ENCODE measurements around the gene MYADML2.

Gene MYADML2

DNA sequence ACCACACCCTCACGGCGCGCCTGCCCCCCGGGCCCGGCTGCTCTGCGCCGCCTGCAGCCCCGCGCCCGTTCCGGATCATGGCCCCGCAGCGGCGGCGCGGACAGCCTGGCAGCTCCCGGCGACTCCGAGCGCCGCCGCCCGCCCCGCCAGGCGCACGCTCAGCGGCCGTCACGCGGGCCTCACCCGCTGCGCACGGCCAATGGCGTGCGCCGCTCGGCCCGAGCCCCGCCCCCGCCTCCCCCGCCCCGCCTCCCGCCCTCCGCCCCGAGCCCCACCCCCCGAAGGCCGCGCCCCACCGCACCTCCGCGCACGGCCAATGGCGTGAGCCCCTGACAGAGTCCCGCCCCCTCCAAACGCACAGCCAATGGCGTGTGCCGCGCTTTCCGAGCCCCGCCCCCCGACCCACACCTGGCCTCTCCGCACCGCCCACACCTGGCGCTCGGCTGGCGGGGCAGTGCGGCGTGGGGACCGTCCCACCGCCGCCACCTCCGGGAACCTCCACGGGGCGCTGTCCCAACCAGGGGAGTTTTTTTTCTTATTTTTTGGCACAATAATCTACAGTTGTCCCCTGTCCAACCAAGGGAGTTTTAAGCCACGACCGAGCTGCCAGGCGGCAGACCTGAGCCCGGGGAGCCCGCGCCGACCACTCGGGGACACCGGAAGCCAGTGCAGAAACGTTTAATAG, 35.6 kb downstream of the MYADML2 start, which contains the start of gene PCYT2:
Gene PCYT2, minus strand, starts transcription at position 123 of the 685 bp plus-strand sequence. Its CDS starts 44 bp downstream, at position 79.
- DNase-seq (ENCODE audit: low read depth), result no peak

DNA sequence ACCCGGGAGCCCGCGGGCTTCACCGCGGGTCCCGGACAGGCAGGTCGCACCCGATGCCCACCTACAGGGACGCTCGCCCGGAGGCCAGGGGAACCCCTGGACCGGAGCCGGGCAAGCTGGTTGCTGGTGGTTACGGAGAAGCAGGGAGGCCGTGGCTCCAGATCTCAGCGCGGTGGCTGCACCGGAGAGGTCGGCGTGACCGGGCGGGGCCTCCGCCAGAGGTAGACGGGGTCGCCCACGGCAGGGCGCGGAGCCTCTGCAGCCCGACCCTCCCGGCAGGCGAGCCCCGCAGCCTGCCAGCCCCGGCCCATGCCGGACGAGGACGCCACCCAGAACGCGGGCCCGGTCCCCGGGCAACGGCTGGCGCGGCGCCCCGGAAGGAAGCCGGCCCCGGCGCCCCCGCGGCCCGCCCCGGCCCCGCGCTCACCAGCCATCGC, 36.2 kb downstream of the MYADML2 start:
- no peak for DNase-seq (ENCODE audit: low read depth)

DNA sequence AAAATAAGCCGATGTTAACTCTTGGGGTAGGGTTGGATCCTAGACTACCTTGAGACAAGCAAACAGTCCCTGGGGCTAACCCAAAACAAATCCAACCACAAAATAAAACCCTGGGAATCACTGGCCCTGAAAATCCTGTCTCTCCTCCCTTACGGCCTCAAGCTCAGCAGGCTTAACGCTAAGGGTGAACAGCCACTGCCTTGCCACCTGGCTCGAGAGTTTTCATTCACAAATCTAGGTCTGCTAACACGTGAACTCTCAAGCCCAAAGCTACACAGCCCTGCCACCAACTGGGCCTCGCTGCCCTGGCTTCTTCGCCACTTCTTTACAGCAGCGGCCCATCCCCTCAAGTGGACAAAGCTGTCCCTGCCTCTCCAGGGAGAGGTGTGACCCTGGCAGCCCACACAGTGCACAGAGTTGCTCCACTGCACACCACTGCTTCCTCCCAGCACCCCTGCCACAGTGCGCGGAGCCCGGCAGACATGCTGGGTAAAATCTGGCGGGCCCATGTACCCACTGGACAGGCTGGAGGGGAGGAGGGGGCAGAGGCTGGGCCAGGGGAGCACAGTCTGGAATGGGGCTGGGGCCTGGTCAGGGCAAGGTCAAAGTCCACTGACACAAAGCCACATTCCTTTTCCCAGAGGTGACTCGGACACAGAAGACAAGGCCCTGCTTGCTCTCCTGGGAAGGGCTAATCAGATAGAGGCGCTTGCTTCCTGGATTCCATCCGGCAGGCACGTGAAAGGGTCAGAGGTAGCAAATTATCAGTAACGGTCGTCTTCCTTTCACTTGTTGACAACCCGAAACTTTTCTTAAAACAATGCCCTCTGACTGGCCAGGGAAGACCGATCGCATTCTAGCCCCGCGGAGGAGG, 36.8 kb downstream of the MYADML2 start:
- DNase-seq (ENCODE audit: low read depth), result no peak

DNA sequence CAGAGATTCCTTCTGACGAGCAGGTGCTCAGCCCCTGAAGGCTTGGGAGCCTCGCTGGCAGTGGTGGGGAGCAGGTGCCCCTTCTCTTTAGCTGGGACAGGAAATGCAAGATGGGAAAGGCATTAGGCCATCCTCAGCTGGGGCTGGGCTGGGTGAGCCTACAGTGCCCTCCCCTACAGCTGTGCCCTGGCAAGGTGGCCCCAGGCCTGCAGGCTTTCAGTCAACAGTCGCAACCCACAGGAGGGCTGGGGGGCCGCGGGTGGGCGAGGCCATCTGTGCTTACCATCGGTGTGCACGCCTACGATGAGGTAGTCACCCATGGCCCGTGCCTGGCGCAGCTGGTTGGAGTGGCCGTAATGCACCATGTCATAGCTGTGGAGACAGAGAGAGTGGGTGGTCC, 37.8 kb downstream of the MYADML2 start:
- no peak for DNase-seq (ENCODE audit: low read depth)

DNA sequence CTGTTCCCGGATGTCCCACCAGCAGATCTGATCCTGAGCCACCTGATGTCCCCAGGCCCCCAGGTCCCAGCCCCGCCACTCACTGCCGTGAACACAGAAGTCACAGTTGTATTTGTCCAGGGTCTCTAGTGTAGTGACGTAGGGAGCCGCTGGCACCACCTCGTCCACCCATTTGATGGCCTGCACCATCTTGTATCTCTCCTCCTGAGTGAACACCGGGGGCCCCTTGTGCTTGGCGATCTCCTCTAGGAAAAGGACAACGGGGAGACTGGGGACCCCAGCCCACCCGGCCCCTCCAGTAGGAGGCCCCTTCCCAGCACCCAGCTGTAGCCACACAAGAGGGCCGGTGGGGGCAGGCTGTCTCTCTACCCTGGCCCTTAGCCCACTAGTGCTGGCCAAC, 38.2 kb downstream of the MYADML2 start:
- no peak for DNase-seq (ENCODE audit: low read depth)

DNA sequence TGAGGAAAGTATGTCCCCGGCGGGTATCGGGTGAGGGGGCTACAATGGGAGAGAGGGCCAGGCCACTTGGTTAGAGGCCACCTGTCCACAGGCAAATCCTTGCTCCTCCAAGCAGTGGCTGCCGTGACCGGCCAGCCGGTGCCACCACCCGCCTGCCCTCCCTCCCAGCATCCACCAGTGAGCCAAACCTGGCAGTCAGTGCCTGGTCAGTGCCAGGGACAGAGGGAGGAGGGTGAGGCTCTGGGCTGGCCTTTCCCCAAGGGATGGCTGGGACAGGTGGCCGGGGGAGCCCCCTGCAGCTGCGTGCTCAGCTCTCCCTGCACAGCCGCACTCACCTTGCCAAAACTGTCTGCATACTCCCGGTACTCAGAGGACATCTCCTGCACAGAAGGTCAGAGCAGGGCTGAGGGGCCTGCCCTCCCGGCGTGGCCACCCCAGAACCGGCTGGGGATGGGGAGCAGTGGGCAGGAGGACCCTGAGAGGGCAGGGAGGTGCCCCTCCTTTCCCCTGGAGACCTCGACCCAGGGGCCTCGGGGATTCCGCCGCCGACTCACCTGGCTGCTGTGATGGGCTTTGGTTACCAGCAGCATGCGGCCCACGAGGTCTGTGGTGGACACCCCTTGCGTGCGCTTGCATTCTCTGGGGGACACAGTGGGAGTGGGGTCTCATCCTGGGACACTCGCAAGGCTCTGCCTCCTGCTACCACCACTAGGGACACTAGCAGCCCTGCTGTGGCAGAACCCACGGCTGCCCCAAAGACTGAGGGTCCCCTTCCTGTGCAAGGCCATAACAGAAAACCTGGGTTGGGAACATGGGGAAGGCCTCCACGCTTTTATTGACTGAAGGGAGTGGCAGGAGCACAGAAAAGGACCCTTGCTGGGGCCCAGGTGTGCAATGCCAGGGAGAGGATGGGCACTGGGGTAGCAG, 39.6 kb downstream of the MYADML2 start:
- no peak for DNase-seq (ENCODE audit: low read depth)

DNA sequence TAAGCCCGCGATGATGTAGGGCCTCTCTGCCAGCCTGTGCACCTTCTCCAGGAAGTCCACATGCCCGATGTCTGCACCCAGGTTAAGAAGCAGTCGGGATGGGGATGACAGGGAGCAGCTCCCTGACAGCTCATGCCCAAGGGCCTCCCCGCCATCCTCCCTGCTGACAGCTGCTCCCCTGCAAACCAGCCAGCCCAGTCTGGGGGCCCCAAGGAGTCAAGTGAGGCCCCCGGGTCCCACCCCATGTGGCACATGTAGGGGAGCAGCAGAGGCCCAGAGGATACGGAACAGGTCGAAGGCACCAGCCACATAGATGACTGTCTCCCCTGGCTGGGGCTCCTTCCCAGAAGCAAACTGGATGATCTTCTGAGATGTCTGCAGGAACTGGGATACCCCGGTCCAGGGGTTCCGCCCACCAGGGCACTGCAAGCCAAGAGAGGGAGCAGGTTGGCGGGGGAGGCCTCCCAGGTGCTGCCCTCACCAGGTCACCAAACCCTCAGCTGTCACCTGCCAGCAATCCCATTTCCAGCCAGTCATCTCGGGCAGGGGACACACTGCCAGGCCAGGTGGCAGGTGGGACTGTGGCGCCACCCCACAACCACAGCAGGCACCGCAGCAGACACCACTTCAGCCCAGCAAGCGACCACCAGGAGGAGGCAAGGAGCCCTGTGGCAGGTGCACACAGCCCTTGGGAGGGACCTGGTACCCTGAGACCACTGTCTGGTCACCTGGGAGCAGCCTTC, 40.4 kb downstream of the MYADML2 start:
- no peak for DNase-seq (ENCODE audit: low read depth)

DNA sequence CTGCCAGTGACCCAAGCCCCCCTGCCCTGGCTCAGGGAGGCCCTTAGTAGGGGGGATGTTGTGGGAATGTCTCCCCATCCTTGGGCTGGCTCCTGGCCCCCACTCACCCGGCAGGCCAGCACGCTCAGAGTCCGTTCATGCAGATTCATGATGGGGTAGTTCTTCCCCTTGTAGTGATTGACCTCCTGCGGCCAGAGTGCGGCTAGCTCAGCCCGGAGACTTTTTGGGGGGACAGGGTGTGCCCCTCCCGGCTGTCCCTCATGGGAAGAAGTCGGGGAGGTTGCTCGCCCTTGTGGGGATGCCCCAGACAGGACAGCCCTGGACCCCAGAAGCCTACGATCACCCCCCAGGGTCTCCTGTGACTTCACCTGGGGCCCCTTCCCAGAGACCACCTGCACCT, 41.0 kb downstream of the MYADML2 start:
- DNase-seq (ENCODE audit: low read depth), result no peak

DNA sequence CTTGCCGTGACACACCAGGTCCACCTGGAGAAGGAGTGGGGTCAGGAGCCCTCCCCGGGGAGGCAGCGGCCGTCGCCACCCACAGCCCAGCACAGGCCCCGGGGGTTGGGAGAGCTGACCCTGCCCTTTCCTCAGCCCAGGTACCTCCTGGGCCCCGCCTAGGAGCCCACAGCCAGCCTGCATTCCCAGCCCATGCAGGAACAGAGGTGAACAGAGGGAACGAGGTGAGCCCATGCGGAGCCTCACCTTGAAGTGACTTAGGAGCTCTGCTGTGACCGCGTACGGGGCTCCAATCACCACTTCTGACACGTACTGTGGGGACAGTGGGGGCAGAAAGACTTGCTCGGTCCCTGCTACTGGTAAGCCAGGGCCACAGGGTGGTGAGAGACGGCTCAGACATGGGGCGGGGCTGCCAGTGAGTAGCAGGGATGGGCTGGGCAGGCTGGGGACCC, 41.6 kb downstream of the MYADML2 start:
- no peak for DNase-seq (ENCODE audit: low read depth)

DNA sequence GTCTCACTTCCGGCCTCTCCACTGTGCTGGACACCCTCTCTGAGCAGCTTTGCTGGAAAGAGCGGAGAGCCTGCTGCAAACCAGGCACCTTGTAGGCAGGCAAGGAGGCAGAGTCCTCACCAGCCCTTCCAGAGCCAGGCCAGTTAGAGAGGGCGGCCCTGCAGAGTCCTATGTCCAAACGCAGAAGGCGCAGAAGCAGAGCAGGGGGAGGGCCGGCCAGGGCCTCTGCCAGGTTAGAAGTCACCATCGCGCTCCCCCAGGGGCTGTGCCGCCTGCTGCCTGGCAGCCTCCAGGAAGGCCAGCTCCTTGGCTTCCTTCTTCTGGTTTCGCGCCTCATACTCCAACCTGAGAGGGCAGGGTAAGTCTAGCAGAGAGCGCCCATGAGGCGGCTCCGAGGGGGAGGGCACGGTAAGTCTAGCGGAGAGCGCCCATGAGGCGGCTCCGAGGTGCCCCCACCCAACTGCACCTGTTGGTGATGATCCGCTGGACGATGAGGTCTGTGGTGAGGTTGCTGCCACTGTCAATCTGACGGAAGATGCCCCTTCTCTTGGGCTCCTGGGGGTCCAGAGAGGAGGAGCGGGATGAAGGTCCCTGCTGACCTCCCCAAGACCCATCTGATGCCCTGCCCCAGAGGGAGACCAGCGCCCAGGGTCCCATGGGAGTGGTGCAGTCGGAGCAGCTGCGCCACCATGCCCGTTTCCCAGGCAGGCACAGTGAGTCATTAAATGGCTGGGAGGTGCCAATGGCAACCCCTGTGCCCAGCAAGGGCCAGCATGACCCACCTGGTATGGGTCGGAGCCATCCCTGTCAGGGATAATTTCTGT, 42.2 kb downstream of the MYADML2 start:
- no peak for DNase-seq (ENCODE audit: low read depth)

DNA sequence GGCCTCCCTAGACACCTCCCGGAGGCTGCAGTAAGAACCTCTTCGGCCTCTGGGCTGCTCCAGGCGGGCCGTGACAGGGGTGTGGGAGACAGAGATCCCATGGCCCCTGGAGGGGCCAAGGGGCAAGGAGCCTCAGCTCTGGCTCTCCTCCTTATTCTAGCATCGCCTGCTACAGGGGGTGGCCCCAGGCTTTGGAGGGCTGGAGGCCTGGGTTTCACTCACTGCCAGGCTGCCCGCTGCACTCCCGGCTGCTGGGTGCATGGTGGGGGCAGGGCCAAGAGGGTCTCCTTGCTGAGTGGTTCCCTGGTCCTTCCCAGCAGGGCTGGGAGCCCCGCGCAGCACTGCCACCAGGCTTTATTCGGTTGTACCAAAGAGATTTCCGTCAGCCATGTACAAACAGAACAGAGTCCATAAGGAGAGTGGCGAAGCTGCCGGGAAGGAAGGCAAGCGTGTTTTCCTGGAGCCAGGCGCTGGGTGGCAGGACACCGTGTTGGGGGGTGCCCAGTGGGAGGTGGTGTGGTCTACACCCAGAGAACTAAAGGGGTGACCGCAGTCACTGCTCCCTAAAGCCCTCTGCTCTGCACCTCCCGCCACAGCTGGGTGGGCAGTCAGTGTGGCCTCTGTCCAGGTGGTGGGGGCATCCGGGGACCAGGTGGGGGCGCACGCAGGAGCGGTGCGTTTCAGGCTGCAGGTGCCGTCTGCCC, 43.0 kb downstream of the MYADML2 start:
- DNase-seq (ENCODE audit: low read depth), result no peak

DNA sequence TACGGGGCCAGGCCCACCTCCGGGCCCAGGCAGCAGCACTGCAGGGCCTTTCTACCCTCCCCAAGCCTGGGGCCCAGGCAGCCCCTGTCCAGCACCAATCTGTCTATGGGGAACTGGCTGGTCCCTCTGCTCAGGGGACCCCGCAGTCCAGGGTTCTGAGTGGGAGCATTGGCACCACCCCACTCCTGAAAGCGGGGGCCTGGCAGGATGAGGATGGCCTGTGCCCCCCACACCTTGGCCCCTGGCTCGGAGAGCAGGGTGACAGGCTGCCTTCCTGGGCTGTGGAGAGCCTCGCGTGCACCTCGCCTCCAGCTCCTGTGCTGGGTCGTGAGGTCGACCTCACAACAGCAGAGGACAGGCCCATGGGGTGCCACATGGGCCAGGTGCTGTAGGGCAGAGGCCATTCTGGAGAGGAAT, 43.6 kb downstream of the MYADML2 start:
- DNase-seq (ENCODE audit: low read depth), result no peak

DNA sequence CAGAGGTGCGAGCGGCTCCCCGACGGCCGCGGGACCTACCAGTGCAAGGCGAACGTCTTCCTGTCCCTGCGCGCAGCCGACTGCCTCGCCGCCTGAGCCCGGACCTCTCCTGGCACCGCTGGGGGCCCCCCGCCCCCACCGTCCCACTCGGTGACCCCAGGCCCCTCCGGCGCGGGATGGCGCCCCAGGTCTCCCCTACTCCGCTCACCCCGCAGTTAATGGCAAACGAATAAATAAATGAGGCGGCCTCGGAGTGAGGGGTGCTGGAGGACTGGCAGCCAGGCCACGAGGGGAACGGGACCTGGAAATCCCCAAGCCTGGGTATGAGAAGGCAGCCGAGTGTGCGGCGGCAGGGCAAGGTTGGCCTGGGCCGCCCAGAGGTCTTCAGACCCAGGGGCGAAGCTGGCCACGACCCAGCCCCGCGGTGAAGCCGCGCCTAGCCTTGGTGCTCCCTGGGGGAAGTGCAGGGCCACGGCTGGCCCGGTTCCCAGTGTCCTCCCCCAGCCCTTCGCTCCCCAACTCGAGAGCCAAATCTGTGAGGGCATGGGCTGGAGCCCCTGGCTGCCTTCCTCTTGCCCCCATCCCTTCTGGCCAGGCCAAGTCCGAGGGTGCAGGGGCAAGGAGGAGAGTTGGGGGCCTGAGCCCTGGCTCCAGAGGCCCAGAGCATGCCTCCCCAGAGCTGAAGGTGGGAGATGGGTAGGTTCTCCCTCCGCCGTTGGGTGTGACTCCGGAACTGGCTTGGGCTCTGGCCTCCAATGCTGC, 44.2 kb downstream of the MYADML2 start:
- no peak for DNase-seq (ENCODE audit: low read depth)

DNA sequence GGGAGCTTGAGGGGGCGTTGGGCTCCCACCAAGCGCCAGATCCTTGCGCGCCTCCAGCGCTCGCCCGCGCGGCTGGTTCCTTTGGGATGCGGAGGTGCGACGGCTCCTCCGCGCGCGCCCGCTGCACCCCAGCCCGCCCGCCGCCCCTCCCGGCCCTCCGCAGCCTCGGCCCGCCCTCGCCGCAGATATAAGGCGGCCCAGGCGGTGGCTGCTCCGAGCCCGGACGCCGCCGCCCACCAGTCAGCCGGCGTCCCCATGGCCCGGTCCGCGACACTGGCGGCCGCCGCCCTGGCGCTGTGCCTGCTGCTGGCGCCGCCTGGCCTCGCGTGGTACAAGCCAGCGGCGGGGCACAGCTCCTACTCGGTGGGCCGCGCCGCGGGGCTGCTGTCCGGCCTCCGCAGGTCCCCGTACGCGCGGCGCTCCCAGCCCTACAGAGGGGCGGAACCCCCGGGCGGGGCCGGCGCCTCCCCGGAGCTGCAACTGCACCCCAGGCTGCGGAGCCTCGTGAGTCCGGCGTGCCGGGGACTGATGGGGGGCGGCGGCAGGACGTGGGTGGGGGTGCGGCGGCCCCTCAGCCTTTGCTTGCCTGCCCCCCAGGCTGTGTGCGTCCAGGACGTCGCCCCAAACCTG, 44.9 kb downstream of the MYADML2 start, which contains the start of gene NPB:
Gene NPB, plus strand, starts transcription at position 216 of the 630 bp plus-strand sequence. Its CDS starts 40 bp downstream, at position 256.
- DNase-seq (ENCODE audit: low read depth), result no peak

DNA sequence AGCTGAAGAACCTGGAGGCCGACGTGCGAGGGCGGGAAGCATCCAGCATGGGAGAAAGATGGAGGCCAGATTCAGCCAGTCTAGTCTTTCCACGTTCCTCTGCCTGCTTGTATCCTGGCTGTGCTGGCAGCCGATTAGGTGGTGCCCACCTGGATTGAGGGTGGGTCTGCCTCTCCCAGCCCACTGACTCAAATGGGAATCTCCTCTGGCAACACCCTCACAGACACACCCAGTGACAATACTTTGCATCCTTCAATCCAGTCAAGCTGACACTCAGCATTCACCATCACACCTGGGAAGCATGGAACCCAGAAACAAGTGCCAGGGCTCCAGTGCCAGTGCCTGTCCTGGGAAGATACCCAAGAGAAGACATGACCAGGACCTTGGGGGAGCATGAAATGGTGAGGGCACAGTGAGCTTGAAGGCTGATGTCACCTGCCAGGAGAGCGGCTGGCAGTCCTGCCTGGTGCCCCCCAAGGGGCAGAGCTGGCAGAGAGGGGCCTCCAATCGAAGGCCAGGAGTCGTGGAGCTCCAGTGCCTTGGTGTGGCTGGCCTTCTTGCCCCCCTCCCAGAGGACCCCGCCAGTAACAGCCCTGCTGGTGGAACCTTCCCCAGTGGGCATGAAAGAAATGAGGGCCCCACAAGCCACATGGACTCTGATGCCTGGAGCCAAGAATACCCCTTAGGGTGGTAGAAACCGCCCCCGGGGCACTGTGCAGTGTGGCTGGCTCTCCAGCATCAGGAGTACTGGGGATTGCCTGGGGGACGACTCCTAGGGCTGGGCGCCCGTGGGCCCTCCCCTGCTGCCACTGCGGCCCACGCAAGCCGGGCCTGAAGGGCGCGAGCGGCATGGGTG, 45.6 kb downstream of the MYADML2 start:
- DNase-seq (ENCODE audit: low read depth), result no peak

DNA sequence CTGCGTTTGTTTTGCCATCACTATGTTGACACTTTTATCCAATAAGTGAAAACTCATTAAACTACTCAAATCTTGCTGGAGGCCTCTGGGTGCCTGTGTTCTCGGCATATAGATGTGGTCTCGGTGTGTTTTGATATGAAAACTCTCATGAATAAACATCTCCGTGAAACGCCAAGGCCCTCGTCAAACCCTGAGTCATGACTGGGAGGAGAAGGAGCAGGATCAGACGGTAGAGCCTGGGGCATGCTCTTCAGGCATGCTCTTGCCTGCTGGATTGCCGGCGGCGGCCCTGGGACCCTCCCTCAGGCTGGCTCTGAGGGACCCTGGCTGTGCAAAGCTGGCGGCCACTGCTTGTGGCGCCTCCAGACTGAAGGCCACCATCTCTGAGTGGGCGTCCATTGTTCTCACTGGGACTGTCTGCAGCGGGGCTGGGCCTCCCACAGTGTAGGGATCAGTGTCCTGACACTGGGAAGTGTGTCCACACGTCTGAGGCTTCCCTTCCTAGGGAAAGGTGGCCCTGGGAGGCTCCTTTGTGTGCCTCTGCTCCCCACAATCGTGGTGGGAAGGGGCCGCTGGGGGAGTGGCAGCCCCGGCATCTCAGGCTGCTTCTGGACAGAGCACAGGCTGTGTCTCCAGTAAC, 46.7 kb downstream of the MYADML2 start:
- no peak for DNase-seq (ENCODE audit: low read depth)

All from HS-27A (cell line).